OCI-LY7 (cell line): Measurements from ENCODE around the gene RNF214. TPM values are rescaled to one million over a fixed set of nuclear protein-coding genes. Genes with fewer than 3 reads are reported as not detected.

Experiments used
- BruUV-seq: library from RNA; stranded (reverse); fragments of 400-500 nt; replicated peaks from 2 replicates; lab custom pipeline; 2021; lab: Mats Ljungman, UMichigan
- CTCF ChIA-PET: fragments of 300-600 bp; sonication (Branson Sonifier 250); formaldehyde crosslinking; loops from one replicate; lab custom pipeline; 2022; ENCODE audit warnings: antibody characterized with exemption; ENCODE audit not compliant: unreplicated experiment; lab: Charles Lee
- POLR2A ChIA-PET: fragments of 300-600 bp; sonication (Branson Sonifier 250); formaldehyde crosslinking; loops from one replicate; lab custom pipeline; 2022; ENCODE audit warnings: antibody characterized with exemption; lab: Charles Lee
- DNase-seq: peaks from one replicate; pipeline ENCODE4 v3.0.0-alpha.2; 2015; ENCODE audit warnings: low spot score
- H2AFZ ChIP-seq: fragments of 200-600 bp; sonication (generic), shearing (Covaris generic); 2 replicates; pipeline ENCODE4 v1.6.1; 2014; ENCODE audit warnings: mild to moderate bottlenecking, antibody characterized with exemption, low read length, moderate library complexity
- H3K27ac ChIP-seq: fragments of 200-600 bp; sonication (generic); 2 replicates; pipeline ENCODE4 v1.5.1; 2014; ENCODE audit warnings: mixed run types, low read depth, mild to moderate bottlenecking, moderate library complexity, low read length, inconsistent platforms; ENCODE audit not compliant: poor library complexity, severe bottlenecking
- H3K36me3 ChIP-seq: fragments of 200-600 bp; sonication (generic); 2 replicates; pipeline ENCODE4 v1.6.1; 2014; ENCODE audit warnings: mild to moderate bottlenecking, antibody characterized with exemption, low read length, moderate library complexity, mixed read lengths; ENCODE audit not compliant: insufficient read depth
- H3K4me1 ChIP-seq: fragments of 200-600 bp; sonication (generic); 2 replicates; pipeline ENCODE4 v1.5.1; 2014; ENCODE audit warnings: mild to moderate bottlenecking, low read length; ENCODE audit not compliant: insufficient read depth, poor library complexity, severe bottlenecking
- H3K4me2 ChIP-seq: fragments of 200-600 bp; sonication (generic); 2 replicates; pipeline ENCODE4 v1.6.1; 2014; ENCODE audit warnings: mild to moderate bottlenecking, low read length
- H3K4me3 ChIP-seq: fragments of 200-600 bp; sonication (generic); 2 replicates; pipeline ENCODE4 v1.5.1; 2014; ENCODE audit warnings: mild to moderate bottlenecking, low read depth, low read length; ENCODE audit not compliant: poor library complexity, severe bottlenecking
- H3K79me2 ChIP-seq: fragments of 200-600 bp; sonication (generic); 2 replicates; pipeline ENCODE4 v1.6.1; 2016; ENCODE audit warnings: low read depth, mild to moderate bottlenecking, low read length, moderate library complexity, mixed read lengths; ENCODE audit not compliant: insufficient read depth
- H3K9me2 ChIP-seq: fragments of 200-600 bp; sonication (generic); 2 replicates; pipeline ENCODE4 v1.6.1; 2016; ENCODE audit warnings: mild to moderate bottlenecking, low read length, mixed read lengths; ENCODE audit not compliant: insufficient read depth
- H3K9me3 ChIP-seq: fragments of 200-600 bp; sonication (generic); 2 replicates; pipeline ENCODE4 v1.6.1; 2014; ENCODE audit warnings: mild to moderate bottlenecking, mixed run types, low read length, mixed read lengths
- H4K20me1 ChIP-seq: fragments of 200-600 bp; sonication (generic); 2 replicates; pipeline ENCODE4 v1.6.1; 2014; ENCODE audit warnings: mild to moderate bottlenecking, antibody characterized with exemption, low read length, moderate library complexity, mixed read lengths; ENCODE audit not compliant: insufficient read depth
- EZH2phosphoT487 ChIP-seq: fragments of 200-600 bp; sonication (generic); IDR thresholded peaks from 2 replicates; pipeline ENCODE4 v1.6.1; 2018; ENCODE audit warnings: low read depth, borderline replicate concordance, mild to moderate bottlenecking, mixed run types, antibody characterized with exemption, low read length, moderate library complexity, mixed read lengths
- intact Hi-C: fragments of 100-400 bp; cut with micrococcal nuclease; formaldehyde crosslinking; loops from one replicate; pipeline ENCODE4 v1.10.0; 2022; ENCODE audit not compliant: unreplicated experiment
- total RNA-seq, 2 experiments: library from RNA; depleted of rRNA in 1 of 2; stranded (reverse); fragments of >200 nt in 1 of 2; shearing (Covaris generic) in 1 of 2; gene quantifications; 2 replicates each; pipeline ENCODE4 v1.2.3, GENCODE V29; 2014 to 2022
- TF ChIP-seq, protein P1 (sequence below): fragments of 200-600 bp; sonication (generic); conservative IDR thresholded peaks from 2 replicates; pipeline ENCODE4 v1.5.1; 2014; ENCODE audit warnings: mild to moderate bottlenecking, antibody characterized with exemption, low read length, moderate library complexity, mixed read lengths

Gene RNF214
- total RNA-seq, 2 experiments from 2014 or later = 11.2 to 30.2 TPM

DNA sequence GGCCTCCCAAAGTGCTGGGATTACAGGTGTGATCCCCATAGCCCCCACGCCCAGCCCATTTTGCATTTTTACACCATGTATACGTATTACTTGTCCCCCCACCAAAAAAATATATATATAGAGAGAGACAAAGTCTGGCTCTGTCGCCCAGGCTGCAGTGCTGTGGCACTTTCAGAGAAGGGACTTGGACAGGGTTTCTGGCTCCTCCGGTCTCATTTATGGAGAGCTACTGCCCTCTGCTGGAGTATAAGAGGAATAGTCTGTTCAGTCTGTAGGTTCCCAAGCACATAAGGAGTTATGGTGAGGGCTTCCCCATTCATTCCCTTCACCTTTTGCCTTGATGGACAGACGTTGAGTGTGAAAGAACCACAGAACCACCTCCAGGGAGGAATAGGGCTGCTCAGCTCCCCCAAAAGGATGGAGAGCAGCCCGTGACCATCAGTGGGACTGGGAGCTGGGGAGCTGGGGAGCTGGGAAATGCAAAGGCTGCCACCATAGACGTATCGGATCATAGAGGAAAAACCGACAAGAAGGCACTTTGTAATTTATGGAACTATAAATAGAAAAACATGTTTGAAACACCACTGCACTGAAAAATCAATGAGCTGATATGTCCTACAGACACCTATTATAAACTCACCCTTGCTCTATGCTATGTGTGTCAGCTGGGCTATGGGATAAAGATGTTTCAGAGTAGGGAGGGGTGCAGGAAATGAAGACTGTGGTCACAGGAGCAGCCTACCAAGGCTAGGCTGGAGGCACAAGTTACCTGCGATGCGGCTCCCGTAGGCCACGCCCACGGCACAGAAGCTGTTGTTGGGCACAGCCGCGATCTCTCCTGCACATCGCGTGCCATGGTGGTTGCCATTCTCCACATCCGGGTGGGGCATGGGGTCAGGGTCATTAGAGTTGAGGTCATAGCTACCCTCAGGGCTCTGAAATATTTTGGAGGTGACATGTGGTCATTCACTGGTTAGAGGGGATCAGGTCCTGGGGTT, 5.8 kb upstream of the RNF214 start:
- H2AFZ ChIP-seq = no peak overlapping the region
- no peak overlapping the region for H3K27ac ChIP-seq
- H4K20me1 ChIP-seq = no peaks in the 10 kb centered on the region
- POLR2A ChIA-PET = interaction anchor here (0.6 to 1.1 kb wide), 2 partner anchors 44 to 46 kb away, joined by 4 to 5 read pairs; no protein-coding TSS in a partner anchor
- H3K36me3 ChIP-seq = peaks cover 74% of the 10 kb centered on the region
- no peaks in the 10 kb centered on the region for H3K9me3 ChIP-seq
- H3K4me3 ChIP-seq = no peak overlapping the region
- H3K4me1 ChIP-seq = peaks cover 21% of the 10 kb centered on the region
- no TSS peak for BruUV-seq
- H3K79me2 ChIP-seq = peaks cover 23% of the 10 kb centered on the region
- CTCF ChIA-PET = interaction anchor here (0.9 to 1.2 kb wide), 3 partner anchors 46 to 395 kb away, joined by 3 to 6 read pairs (median 3); no protein-coding TSS in a partner anchor
- H3K9me2 ChIP-seq = no peaks in the 10 kb centered on the region
- DNase-seq = peak; percentile 85
- TF ChIP-seq EZH2phosphoT487 = no peak
- TF ChIP-seq, protein P1, sequence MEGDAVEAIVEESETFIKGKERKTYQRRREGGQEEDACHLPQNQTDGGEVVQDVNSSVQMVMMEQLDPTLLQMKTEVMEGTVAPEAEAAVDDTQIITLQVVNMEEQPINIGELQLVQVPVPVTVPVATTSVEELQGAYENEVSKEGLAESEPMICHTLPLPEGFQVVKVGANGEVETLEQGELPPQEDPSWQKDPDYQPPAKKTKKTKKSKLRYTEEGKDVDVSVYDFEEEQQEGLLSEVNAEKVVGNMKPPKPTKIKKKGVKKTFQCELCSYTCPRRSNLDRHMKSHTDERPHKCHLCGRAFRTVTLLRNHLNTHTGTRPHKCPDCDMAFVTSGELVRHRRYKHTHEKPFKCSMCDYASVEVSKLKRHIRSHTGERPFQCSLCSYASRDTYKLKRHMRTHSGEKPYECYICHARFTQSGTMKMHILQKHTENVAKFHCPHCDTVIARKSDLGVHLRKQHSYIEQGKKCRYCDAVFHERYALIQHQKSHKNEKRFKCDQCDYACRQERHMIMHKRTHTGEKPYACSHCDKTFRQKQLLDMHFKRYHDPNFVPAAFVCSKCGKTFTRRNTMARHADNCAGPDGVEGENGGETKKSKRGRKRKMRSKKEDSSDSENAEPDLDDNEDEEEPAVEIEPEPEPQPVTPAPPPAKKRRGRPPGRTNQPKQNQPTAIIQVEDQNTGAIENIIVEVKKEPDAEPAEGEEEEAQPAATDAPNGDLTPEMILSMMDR = peak; percentile 88
- no peak overlapping the region for H3K4me2 ChIP-seq
- intact Hi-C loops = loop anchor here (1.0 kb wide), 2 partner anchors 45 to 120 kb away; no protein-coding TSS in a partner anchor

DNA sequence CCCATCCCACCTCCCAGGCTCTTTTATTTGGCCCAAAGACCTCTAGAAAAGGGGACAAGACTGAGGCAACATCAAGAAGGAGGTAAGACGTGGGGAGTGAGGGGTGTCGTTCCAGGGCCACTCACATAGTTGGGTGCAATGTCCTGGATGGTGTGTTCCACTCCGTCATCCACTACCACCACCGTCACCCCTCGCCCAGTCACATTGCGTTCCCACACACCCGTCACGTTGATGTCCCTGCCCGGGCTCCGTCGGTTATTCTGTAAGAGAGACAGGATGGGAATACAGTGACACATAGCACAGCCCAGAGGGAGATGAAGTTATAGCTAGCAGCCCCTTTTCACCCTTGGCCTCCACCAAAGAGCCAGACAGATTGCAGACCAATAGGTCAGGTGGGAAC, 4.4 kb upstream of the RNF214 start:
- Histone ChIP-seq H3K36me3 (peaks cover 63% of the 10 kb centered on the region), H2AFZ (no peak overlapping the region), H3K4me1 (peaks cover 23% of the 10 kb centered on the region), H4K20me1 (no peaks in the 10 kb centered on the region), H3K79me2 (peaks cover 28% of the 10 kb centered on the region), H3K9me3 (no peaks in the 10 kb centered on the region), H3K9me2 (no peaks in the 10 kb centered on the region), H3K4me2 (no peak overlapping the region), H3K4me3 (no peak overlapping the region), H3K27ac (no peak overlapping the region)
- ChIA-PET POLR2A (no interaction called here), CTCF (interaction anchor here (0.6 kb wide), 1 partner anchor 123 kb away, joined by 3 read pairs; no protein-coding TSS in a partner anchor)
- no TSS peak for BruUV-seq
- TF ChIP-seq, protein P1 = no peak
- TF ChIP-seq EZH2phosphoT487 = no peak
- DNase-seq = no peak
- intact Hi-C loops = no loop called here
